ENCODE measurements around the gene RALY. TPM values are rescaled to one million over a fixed set of nuclear protein-coding genes. Genes with fewer than 3 reads are reported as not detected.

RALY gene
- total RNA-seq, 1 experiment from 2014 or later = 164 TPM

- intact Hi-C loops (cut with micrococcal nuclease; ENCODE audit: unreplicated experiment) = no loop called here
- POLR2A ChIA-PET = no interaction called here
These were observed 78.4 kb downstream of the RALY start for GRCh38 chr20:34072076-34072475.

GRCh38 chr20:34072778-34073177 lies 79.1 kb downstream of the RALY start:
- intact Hi-C loops (cut with micrococcal nuclease; ENCODE audit: unreplicated experiment) = no loop called here
- BruUV-seq (replicated peaks) = no TSS peak
- Histone ChIP-seq H3K27ac (ENCODE audit: low read length) (no peak overlapping the region), H3K4me1 (ENCODE audit: control insufficient read depth, insufficient read depth, low read length) (peaks cover 10% of the 10 kb centered on the region), H3K9me3 (ENCODE audit: control insufficient read depth, insufficient read depth, low read depth, low read length) (no peaks in the 10 kb centered on the region), H3K4me3 (ENCODE audit: low read depth in 2 of 2, low read length in 2 of 2) (no peak overlapping the region), H3K36me3 (ENCODE audit: control insufficient read depth, insufficient read depth, low read length) (no peaks in the 10 kb centered on the region), H3K27me3 (ENCODE audit: control insufficient read depth, insufficient read depth, low read length) (no peaks in the 10 kb centered on the region)
- ChIA-PET CTCF (no interaction called here), POLR2A (no interaction called here)
- DNase-seq (ENCODE audit: low read depth, low spot score) (no peak), ATAC-seq (no peak)
- TF ChIP-seq, protein P1, sequence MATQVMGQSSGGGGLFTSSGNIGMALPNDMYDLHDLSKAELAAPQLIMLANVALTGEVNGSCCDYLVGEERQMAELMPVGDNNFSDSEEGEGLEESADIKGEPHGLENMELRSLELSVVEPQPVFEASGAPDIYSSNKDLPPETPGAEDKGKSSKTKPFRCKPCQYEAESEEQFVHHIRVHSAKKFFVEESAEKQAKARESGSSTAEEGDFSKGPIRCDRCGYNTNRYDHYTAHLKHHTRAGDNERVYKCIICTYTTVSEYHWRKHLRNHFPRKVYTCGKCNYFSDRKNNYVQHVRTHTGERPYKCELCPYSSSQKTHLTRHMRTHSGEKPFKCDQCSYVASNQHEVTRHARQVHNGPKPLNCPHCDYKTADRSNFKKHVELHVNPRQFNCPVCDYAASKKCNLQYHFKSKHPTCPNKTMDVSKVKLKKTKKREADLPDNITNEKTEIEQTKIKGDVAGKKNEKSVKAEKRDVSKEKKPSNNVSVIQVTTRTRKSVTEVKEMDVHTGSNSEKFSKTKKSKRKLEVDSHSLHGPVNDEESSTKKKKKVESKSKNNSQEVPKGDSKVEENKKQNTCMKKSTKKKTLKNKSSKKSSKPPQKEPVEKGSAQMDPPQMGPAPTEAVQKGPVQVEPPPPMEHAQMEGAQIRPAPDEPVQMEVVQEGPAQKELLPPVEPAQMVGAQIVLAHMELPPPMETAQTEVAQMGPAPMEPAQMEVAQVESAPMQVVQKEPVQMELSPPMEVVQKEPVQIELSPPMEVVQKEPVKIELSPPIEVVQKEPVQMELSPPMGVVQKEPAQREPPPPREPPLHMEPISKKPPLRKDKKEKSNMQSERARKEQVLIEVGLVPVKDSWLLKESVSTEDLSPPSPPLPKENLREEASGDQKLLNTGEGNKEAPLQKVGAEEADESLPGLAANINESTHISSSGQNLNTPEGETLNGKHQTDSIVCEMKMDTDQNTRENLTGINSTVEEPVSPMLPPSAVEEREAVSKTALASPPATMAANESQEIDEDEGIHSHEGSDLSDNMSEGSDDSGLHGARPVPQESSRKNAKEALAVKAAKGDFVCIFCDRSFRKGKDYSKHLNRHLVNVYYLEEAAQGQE (IDR thresholded peaks at IDR 0.05; ENCODE audit: insufficient read depth in 1 of 2, low read depth in 2 of 2, low read length in 1 of 2) = no peak
- TF ChIP-seq POLR2AphosphoS5 (IDR thresholded peaks at IDR 0.05; ENCODE audit: low read depth, low read length) (no peak), TCF7L2 (IDR thresholded peaks at IDR 0.05; ENCODE audit: low read depth, low read length) (no peak), SIN3A (IDR thresholded peaks at IDR 0.05; ENCODE audit: borderline replicate concordance, insufficient read depth, low read depth, low read length) (no peak)
- TF ChIP-seq, protein P2, sequence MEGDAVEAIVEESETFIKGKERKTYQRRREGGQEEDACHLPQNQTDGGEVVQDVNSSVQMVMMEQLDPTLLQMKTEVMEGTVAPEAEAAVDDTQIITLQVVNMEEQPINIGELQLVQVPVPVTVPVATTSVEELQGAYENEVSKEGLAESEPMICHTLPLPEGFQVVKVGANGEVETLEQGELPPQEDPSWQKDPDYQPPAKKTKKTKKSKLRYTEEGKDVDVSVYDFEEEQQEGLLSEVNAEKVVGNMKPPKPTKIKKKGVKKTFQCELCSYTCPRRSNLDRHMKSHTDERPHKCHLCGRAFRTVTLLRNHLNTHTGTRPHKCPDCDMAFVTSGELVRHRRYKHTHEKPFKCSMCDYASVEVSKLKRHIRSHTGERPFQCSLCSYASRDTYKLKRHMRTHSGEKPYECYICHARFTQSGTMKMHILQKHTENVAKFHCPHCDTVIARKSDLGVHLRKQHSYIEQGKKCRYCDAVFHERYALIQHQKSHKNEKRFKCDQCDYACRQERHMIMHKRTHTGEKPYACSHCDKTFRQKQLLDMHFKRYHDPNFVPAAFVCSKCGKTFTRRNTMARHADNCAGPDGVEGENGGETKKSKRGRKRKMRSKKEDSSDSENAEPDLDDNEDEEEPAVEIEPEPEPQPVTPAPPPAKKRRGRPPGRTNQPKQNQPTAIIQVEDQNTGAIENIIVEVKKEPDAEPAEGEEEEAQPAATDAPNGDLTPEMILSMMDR (IDR thresholded peaks at IDR 0.05) = no peak
- in situ Hi-C loops (cut with HindIII; ENCODE audit: low pct_unique_long_range_greater_than_20kb, low sequenced_read_pairs) = no loop called here

More at GRCh38 chr20:34072076-34072475, 78.4 kb downstream of the RALY start:
- H3K9me3 ChIP-seq (ENCODE audit: control insufficient read depth, insufficient read depth, low read depth, low read length) = no peaks in the 10 kb centered on the region
- CTCF ChIA-PET = no interaction called here
- H3K4me1 ChIP-seq (ENCODE audit: control insufficient read depth, insufficient read depth, low read length) = peaks cover 10% of the 10 kb centered on the region
- H3K27me3 ChIP-seq (ENCODE audit: control insufficient read depth, insufficient read depth, low read length) = no peaks in the 10 kb centered on the region
- H3K4me3 ChIP-seq (ENCODE audit: low read depth in 2 of 2, low read length in 2 of 2) = no peak overlapping the region
- no peaks in the 10 kb centered on the region for H3K36me3 ChIP-seq (ENCODE audit: control insufficient read depth, insufficient read depth, low read length)
- no TSS peak for BruUV-seq (replicated peaks)
- no peak for TF ChIP-seq POLR2AphosphoS5 (IDR thresholded peaks at IDR 0.05; ENCODE audit: low read depth, low read length)
- TF ChIP-seq, protein P2 (IDR thresholded peaks at IDR 0.05) = no peak
- TF ChIP-seq, protein P1 (IDR thresholded peaks at IDR 0.05; ENCODE audit: insufficient read depth in 1 of 2, low read depth in 2 of 2, low read length in 1 of 2) = no peak
- no peak for TF ChIP-seq TCF7L2 (IDR thresholded peaks at IDR 0.05; ENCODE audit: low read depth, low read length)
- TF ChIP-seq SIN3A (IDR thresholded peaks at IDR 0.05; ENCODE audit: borderline replicate concordance, insufficient read depth, low read depth, low read length) = no peak
- no peak for DNase-seq (ENCODE audit: low read depth, low spot score)
- no peak overlapping the region for H3K27ac ChIP-seq (ENCODE audit: low read length)
- ATAC-seq = no peak
- in situ Hi-C loops (cut with HindIII; ENCODE audit: low pct_unique_long_range_greater_than_20kb, low sequenced_read_pairs) = no loop called here
